Liver (tissue), 9 donors: Measurements from ENCODE around the gene SGPP1. TPM values are rescaled to one million over a fixed set of nuclear protein-coding genes. Genes with fewer than 3 reads are reported as not detected.

ENCODE experiments used
- DNase-seq: peaks from one replicate; pipeline ENCODE4 v3.0.0-alpha.2; 2017; ENCODE audit warnings: low spot score
- H3K27ac ChIP-seq, 2 donors: one replicate each; pipeline ENCODE4 v1.7.0; 2013; ENCODE audit warnings: inconsistent platforms in 2 of 2, low read length in 2 of 2, control low read depth in 1 of 2, low read depth in 1 of 2, mild to moderate bottlenecking in 1 of 2
- H3K27me3 ChIP-seq, 4 donors: one replicate each; pipeline versions ENCODE4 v1.6.1 to v1.7.0; 2013; ENCODE audit warnings: low read length in 3 of 4, inconsistent platforms in 1 of 4, mild to moderate bottlenecking in 1 of 4, moderate library complexity in 1 of 4; ENCODE audit not compliant: control insufficient read depth in 4 of 4, insufficient read depth in 4 of 4
- H3K36me3 ChIP-seq, 4 donors: one replicate each; pipeline versions ENCODE4 v1.6.1 to v1.7.0; 2013; ENCODE audit warnings: low read length in 3 of 4, mild to moderate bottlenecking in 3 of 4, low read depth in 1 of 4, moderate library complexity in 1 of 4; ENCODE audit not compliant: control insufficient read depth in 4 of 4, insufficient read depth in 3 of 4
- H3K4me1 ChIP-seq, 4 donors: one replicate each; pipeline versions ENCODE4 v1.6.1 to v1.7.0; 2013; ENCODE audit warnings: low read length in 3 of 4, mild to moderate bottlenecking in 3 of 4, moderate library complexity in 1 of 4; ENCODE audit not compliant: control insufficient read depth in 4 of 4, insufficient read depth in 4 of 4
- H3K4me3 ChIP-seq, 3 donors: one replicate each; pipeline versions ENCODE4 v1.6.1 to v1.7.0; 2013; ENCODE audit warnings: low read length in 3 of 3, control low read depth in 1 of 3, low read depth in 1 of 3, mild to moderate bottlenecking in 1 of 3
- H3K9ac ChIP-seq, 2 donors: one replicate each; pipeline ENCODE4 v1.7.0; 2013; ENCODE audit warnings: low read length in 2 of 2, mild to moderate bottlenecking in 2 of 2, moderate library complexity in 2 of 2, control low read depth in 1 of 2, low read depth in 1 of 2
- H3K9me3 ChIP-seq, 4 donors: one replicate each; pipeline versions ENCODE4 v1.6.1 to v1.7.0; 2013; ENCODE audit warnings: low read length in 3 of 4; ENCODE audit not compliant: control insufficient read depth in 4 of 4
- CTCF ChIP-seq: fragments of 150-350 bp; IDR thresholded peaks from 2 replicates; pipeline ENCODE4 v1.5.1; 2017; ENCODE audit warnings: improper control_type of control experiment, low read depth, low read length; ENCODE audit not compliant: missing input control
- FOXA1 ChIP-seq: IDR thresholded peaks from 2 replicates; pipeline ENCODE4 v1.6.1; 2016; ENCODE audit warnings: antibody characterized with exemption
- FOXA2 ChIP-seq: IDR thresholded peaks from 2 replicates; pipeline ENCODE4 v1.6.1; 2016; ENCODE audit warnings: antibody characterized with exemption
- GABPA ChIP-seq, 2 donors: IDR thresholded peaks in 1 of 2; conservative IDR thresholded peaks in 1 of 2; 2 replicates each; pipeline ENCODE4 v1.6.1; 2016; ENCODE audit warnings: antibody characterized with exemption in 2 of 2, mild to moderate bottlenecking in 1 of 2, moderate library complexity in 1 of 2
- HNF4A ChIP-seq, 2 donors: conservative IDR thresholded peaks; 2 replicates each; pipeline ENCODE4 v1.6.1; 2016; ENCODE audit warnings: antibody characterized with exemption in 2 of 2, mild to moderate bottlenecking in 2 of 2
- HNF4G ChIP-seq: IDR thresholded peaks from 2 replicates; pipeline ENCODE4 v1.6.1; 2016; ENCODE audit warnings: antibody characterized with exemption
- JUND ChIP-seq, 2 donors: IDR thresholded peaks; 2 replicates each; pipeline ENCODE4 v1.6.1; 2016; ENCODE audit warnings: antibody characterized with exemption in 2 of 2
- NR2F2 ChIP-seq: IDR thresholded peaks from 2 replicates; pipeline ENCODE4 v1.6.1; 2016; ENCODE audit warnings: antibody characterized with exemption
- REST ChIP-seq: IDR thresholded peaks from 2 replicates; pipeline ENCODE4 v1.6.1; 2016; ENCODE audit warnings: antibody characterized with exemption, mild to moderate bottlenecking
- RXRA ChIP-seq, 2 donors: IDR thresholded peaks; 2 replicates each; pipeline ENCODE4 v1.6.1; 2017 to 2018; ENCODE audit warnings: antibody characterized with exemption in 2 of 2, mild to moderate bottlenecking in 1 of 2
- SP1 ChIP-seq: IDR thresholded peaks from 2 replicates; pipeline ENCODE4 v1.6.1; 2018; ENCODE audit warnings: antibody characterized with exemption, mild to moderate bottlenecking
- TAF1 ChIP-seq: conservative IDR thresholded peaks from 2 replicates; pipeline ENCODE4 v1.6.1; 2016; ENCODE audit warnings: antibody characterized with exemption, mild to moderate bottlenecking
- YY1 ChIP-seq: IDR thresholded peaks from 2 replicates; pipeline ENCODE4 v1.6.1; 2016; ENCODE audit warnings: antibody characterized with exemption, mild to moderate bottlenecking
- WGBS: extraction: QIAGEN DNeasy Blood & Tissue Kit; methylation state at CpG from one replicate; pipeline ENCODE4 v1.1.7; 2013; 5-methylcytosine and 5-hydroxymethylcytosine counted together
- polyA plus RNA-seq, 2 donors: library from polyadenylated mRNA; stranded (reverse) in 1 of 2; unstranded in 1 of 2; fragments of 200-250 nt in 1 of 2; fragments of >200 nt in 1 of 2; fragmentation: Nextera tagmentation in 1 of 2; extraction: Ambion mirVana in 1 of 2; gene quantifications; one replicate each; pipeline versions ENCODE4 v1.2.1 to v1.2.3, GENCODE V29; 2013 to 2015
- total RNA-seq, 2 donors: library from RNA; depleted of rRNA; stranded (reverse); fragments of >200 nt; gene quantifications; one replicate each; pipeline ENCODE4 v1.2.3, GENCODE V29; 2014
- TF ChIP-seq, protein P1 (sequence below): IDR thresholded peaks from 2 replicates; pipeline ENCODE4 v1.6.1; 2016; ENCODE audit warnings: antibody characterized with exemption
- TF ChIP-seq, protein P2 (sequence below): IDR thresholded peaks from 2 replicates; pipeline ENCODE4 v1.6.1; 2016; ENCODE audit warnings: antibody characterized with exemption
- donor health status: healthy.
- donor health status: healthy.
- donor health status: healthy.
- donor health status: healthy.
- donor health status: healthy.

The SGPP1 gene
- total and polyA plus RNA-seq, 4 donors = 12.3 to 32.3 (median 15.6) TPM

- H3K27ac ChIP-seq = no peak overlapping the region
- peaks cover 0 to 6% (median 3%) of the 10 kb centered on the region in 4 donors for H3K9me3 ChIP-seq
- no peak overlapping the region for H3K4me3 ChIP-seq
- H3K27me3 ChIP-seq = no peaks in the 10 kb centered on the region
- no peak overlapping the region for H3K9ac ChIP-seq
- no peaks in the 10 kb centered on the region for H3K4me1 ChIP-seq
- no peaks in the 10 kb centered on the region for H3K36me3 ChIP-seq
- WGBS = 81% methylated on average over 2 of the region's 2 CpGs
- TF ChIP-seq HNF4G = no peak
- no peak for TF ChIP-seq FOXA1
- TF ChIP-seq GABPA (IDR thresholded peaks at IDR 0.05 in 1 of 2, conservative IDR thresholded peaks at IDR 0.05 in 1 of 2) = no peak
- TF ChIP-seq NR2F2 = no peak
- no peak for TF ChIP-seq FOXA2
- TF ChIP-seq RXRA (IDR thresholded peaks at IDR 0.05) = no peak
- no peak for TF ChIP-seq HNF4A (conservative IDR thresholded peaks at IDR 0.05)
- TF ChIP-seq REST = no peak
- TF ChIP-seq, protein P1, sequence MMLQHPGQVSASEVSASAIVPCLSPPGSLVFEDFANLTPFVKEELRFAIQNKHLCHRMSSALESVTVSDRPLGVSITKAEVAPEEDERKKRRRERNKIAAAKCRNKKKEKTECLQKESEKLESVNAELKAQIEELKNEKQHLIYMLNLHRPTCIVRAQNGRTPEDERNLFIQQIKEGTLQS = no peak
- no peak for TF ChIP-seq YY1
- no peak for TF ChIP-seq SP1
- TF ChIP-seq, protein P2, sequence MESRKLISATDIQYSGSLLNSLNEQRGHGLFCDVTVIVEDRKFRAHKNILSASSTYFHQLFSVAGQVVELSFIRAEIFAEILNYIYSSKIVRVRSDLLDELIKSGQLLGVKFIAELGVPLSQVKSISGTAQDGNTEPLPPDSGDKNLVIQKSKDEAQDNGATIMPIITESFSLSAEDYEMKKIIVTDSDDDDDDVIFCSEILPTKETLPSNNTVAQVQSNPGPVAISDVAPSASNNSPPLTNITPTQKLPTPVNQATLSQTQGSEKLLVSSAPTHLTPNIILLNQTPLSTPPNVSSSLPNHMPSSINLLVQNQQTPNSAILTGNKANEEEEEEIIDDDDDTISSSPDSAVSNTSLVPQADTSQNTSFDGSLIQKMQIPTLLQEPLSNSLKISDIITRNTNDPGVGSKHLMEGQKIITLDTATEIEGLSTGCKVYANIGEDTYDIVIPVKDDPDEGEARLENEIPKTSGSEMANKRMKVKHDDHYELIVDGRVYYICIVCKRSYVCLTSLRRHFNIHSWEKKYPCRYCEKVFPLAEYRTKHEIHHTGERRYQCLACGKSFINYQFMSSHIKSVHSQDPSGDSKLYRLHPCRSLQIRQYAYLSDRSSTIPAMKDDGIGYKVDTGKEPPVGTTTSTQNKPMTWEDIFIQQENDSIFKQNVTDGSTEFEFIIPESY = no peak
- no peak for DNase-seq
Measured at GRCh38 chr14:63713058-63713457, 14.8 kb downstream of the SGPP1 start.

DNA sequence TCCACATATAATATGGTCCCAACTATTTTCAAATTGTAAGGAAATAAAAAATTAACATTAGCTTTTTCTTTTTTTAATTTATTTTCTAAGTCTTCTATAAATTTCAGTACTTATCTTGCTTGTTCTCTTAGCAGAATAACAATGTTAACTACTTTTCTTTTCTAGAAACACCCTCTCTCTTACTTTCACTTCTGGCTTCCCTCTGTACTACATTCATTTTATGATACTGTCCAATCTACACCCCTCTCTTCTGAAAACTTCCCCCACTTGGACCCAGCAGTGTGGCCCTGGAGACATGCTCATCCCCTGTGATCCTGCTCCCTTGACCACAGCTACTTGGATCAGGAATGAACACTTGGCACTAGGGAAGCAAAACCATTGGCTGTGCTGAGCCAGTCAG is 15.7 kb downstream of the SGPP1 start:
- Histone ChIP-seq H3K36me3 (no peaks in the 10 kb centered on the region), H3K4me3 (no peak overlapping the region), H3K27ac (no peak overlapping the region), H3K4me1 (no peaks in the 10 kb centered on the region), H3K27me3 (no peaks in the 10 kb centered on the region), H3K9ac (no peak overlapping the region), H3K9me3 (peaks cover 0 to under 1% (median 0%) of the 10 kb centered on the region in 4 donors)
- DNase-seq = no peak
- TF ChIP-seq HNF4G (no peak), CTCF (no peak), REST (no peak), JUND (IDR thresholded peaks at IDR 0.05) (no peak), TAF1 (no peak), HNF4A (conservative IDR thresholded peaks at IDR 0.05) (no peak), RXRA (IDR thresholded peaks at IDR 0.05) (no peak)
